Hepatocyte (in vitro differentiated cells): Measurements from ENCODE around the gene THPO.

ENCODE experiments used
- CTCF ChIP-seq: fragments of 200-600 bp; sonication (generic); IDR thresholded peaks from 2 replicates; pipeline ENCODE4 v1.5.1; 2016; ENCODE audit warnings: antibody characterized with exemption, mild to moderate bottlenecking; ENCODE audit not compliant: poor library complexity
- EZH2 ChIP-seq: fragments of 200-600 bp; sonication (generic); IDR thresholded peaks from 2 replicates; pipeline ENCODE4 v1.6.1; 2016; ENCODE audit warnings: antibody characterized with exemption, mild to moderate bottlenecking, borderline replicate concordance
- EZH2phosphoT487 ChIP-seq: fragments of 200-600 bp; sonication (generic); IDR thresholded peaks from one replicate; pipeline ENCODE4 v1.6.1; 2018; ENCODE audit warnings: antibody characterized with exemption, mild to moderate bottlenecking, low read depth, moderate library complexity; ENCODE audit not compliant: unreplicated experiment, severe bottlenecking

- TF ChIP-seq EZH2phosphoT487 (no peak), CTCF (no peak), EZH2 (no peak)
Observed at GRCh38 chr3:184414418-184415202, 36.6 kb upstream of the THPO start.
